Adrenal gland (tissue), 12 donors: ENCODE results near the gene DCLK2. TPM values are rescaled to one million over a fixed set of nuclear protein-coding genes. Genes with fewer than 3 reads are reported as not detected.
A peak's percentile ranks its signal among the peaks of the same experiment; 100 is the strongest.

Experiments used
- DNase-seq, 7 donors: peaks; one replicate each; pipeline ENCODE4 v3.0.0-alpha.2; 2019 to 2020
- H3K27ac ChIP-seq, 5 donors: fragments of 200-600 bp; sonication (generic) in 4 of 5; 1 replicate in 3 of 5; 2 replicates in 2 of 5; pipeline versions ENCODE4 v1.5.1 to v1.8.0; 2016 to 2020; ENCODE audit warnings: mild to moderate bottlenecking in 1 of 5
- H3K27me3 ChIP-seq: fragments of 200-600 bp; 2 replicates; pipeline ENCODE4 v1.8.0; 2021
- H3K36me3 ChIP-seq, 2 donors: fragments of 200-600 bp; replicated peaks in 1 of 2; 1 replicate in 1 of 2; 2 replicates in 1 of 2; pipeline versions ENCODE4 v1.5.1 to v1.8.0; 2018 to 2022
- H3K4me1 ChIP-seq, 2 donors: fragments of 200-600 bp; replicated peaks in 1 of 2; 1 replicate in 1 of 2; 2 replicates in 1 of 2; pipeline versions ENCODE4 v1.5.1 to v1.8.0; 2018 to 2021
- H3K4me3 ChIP-seq, 4 donors: fragments of 200-600 bp; sonication (generic) in 3 of 4; one replicate each; pipeline ENCODE4 v1.5.1; 2016 to 2018
- H3K9me3 ChIP-seq, 3 donors: fragments of 200-600 bp; sonication (generic) in 1 of 3; replicated peaks in 1 of 3; 1 replicate in 2 of 3; 2 replicates in 1 of 3; pipeline versions ENCODE4 v1.5.1 to v1.8.0; 2016 to 2021
- POLR2A ChIP-seq, 2 donors: fragments of 450-650 bp; IDR thresholded peaks; one replicate each; pipeline ENCODE4 v1.6.1; 2017; ENCODE audit warnings: antibody characterized with exemption in 2 of 2, mild to moderate bottlenecking in 2 of 2, moderate library complexity in 1 of 2
- WGBS, 4 donors: extraction: QIAGEN DNeasy Blood & Tissue Kit in 2 of 4; methylation state at CpG; one replicate each; pipeline versions ENCODE4 v1.1.5 to v1.1.7; 2013 to 2017; 5-methylcytosine and 5-hydroxymethylcytosine counted together
- intact Hi-C, 2 donors: fragments of 100-400 bp; cut with DNase I; formaldehyde crosslinking; loops; one replicate each; pipeline versions ENCODE4 v1.14.1 to v1.15.0; 2022 to 2023
- polyA plus RNA-seq, 3 donors: library from polyadenylated mRNA; stranded (reverse); fragments of 200-250 nt in 2 of 3; fragments of 350-450 nt in 1 of 3; fragmentation: Illumina TruSeq in 1 of 3; extraction: RNeasy Lipid Tissue Mini Kit (QIAGEN cat#74804) in 1 of 3; gene quantifications; one replicate each; pipeline ENCODE4 v1.2.3, GENCODE V29; 2013 to 2014
- small RNA-seq, 2 donors: library from RNA; depleted of rRNA; stranded (forward); fragments of <200 nt; gene quantifications; one replicate each; pipeline ENCODE3, GENCODE V24; 2016
- total RNA-seq, 9 donors: library from RNA; depleted of rRNA in 4 of 9; stranded (reverse); fragments of >200 nt in 4 of 9; fragments of 120-200 nt in 1 of 9; fragmentation: NEBNext Ultra II Directional in 1 of 9; extraction: Animal tissue kit (Norgen Biotek cat#: 25700) in 1 of 9; gene quantifications; one replicate each; pipeline versions ENCODE4 v1.1.0 to v1.2.4, GENCODE V29; 2013 to 2023
- TF ChIP-seq, protein P1 (sequence below), 6 experiments: fragments of 450-650 bp in 4 of 6; fragments of 200-600 bp in 2 of 6; sonication (generic) in 1 of 6; IDR thresholded peaks; 1 replicate in 5 of 6; 2 replicates in 1 of 6; pipeline versions ENCODE4 v1.5.1 to v1.8.0; 2016 to 2021; ENCODE audit warnings: antibody characterized with exemption in 6 of 6, mild to moderate bottlenecking in 2 of 6, moderate library complexity in 1 of 6
- donor health status: healthy with polysubstance abuse.
- donor health status: Bipolar disorder and iron deficiency.
- donor health status: DM: yes; HTN: yes; CAD: no.
- donor health status: DM: no; HTN: no; CAD: no.
- donor health status: DM: no; HTN: no; CAD: no.
- donor health status: DM: yes; HTN: yes; CAD: no.

Gene DCLK2
- total and polyA plus RNA-seq, 12 donors, result 2.9 to 11.4 (median 6.3) TPM

GRCh38 chr4:150302553-150302952 is 224.3 kb downstream of the DCLK2 start:
- no peak overlapping the region for H3K4me3 ChIP-seq
- TF ChIP-seq, protein P1, sequence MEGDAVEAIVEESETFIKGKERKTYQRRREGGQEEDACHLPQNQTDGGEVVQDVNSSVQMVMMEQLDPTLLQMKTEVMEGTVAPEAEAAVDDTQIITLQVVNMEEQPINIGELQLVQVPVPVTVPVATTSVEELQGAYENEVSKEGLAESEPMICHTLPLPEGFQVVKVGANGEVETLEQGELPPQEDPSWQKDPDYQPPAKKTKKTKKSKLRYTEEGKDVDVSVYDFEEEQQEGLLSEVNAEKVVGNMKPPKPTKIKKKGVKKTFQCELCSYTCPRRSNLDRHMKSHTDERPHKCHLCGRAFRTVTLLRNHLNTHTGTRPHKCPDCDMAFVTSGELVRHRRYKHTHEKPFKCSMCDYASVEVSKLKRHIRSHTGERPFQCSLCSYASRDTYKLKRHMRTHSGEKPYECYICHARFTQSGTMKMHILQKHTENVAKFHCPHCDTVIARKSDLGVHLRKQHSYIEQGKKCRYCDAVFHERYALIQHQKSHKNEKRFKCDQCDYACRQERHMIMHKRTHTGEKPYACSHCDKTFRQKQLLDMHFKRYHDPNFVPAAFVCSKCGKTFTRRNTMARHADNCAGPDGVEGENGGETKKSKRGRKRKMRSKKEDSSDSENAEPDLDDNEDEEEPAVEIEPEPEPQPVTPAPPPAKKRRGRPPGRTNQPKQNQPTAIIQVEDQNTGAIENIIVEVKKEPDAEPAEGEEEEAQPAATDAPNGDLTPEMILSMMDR (IDR thresholded peaks at IDR 0.05), result no peak
- no peaks in the 10 kb centered on the region for H3K36me3 ChIP-seq
- 44 to 56% (median 50%) methylated on average over 4 of the region's 4 CpGs for WGBS, 4 donors
- peak in 5 of 7 donors; percentile 25 to 71 (median 67) for DNase-seq
- intact Hi-C loops, result no loop called here
- peaks cover 0 to 11% of the 10 kb centered on the region in 2 donors for H3K4me1 ChIP-seq
- no peak overlapping the region for H3K27ac ChIP-seq
- H3K27me3 ChIP-seq, result no peaks in the 10 kb centered on the region
- H3K9me3 ChIP-seq, result no peaks in the 10 kb centered on the region

GRCh38 chr4:150305995-150306394 is 227.8 kb downstream of the DCLK2 start:
- intact Hi-C loops, result no loop called here
- no peaks in the 10 kb centered on the region for H3K27me3 ChIP-seq
- H3K4me3 ChIP-seq, result no peak overlapping the region
- H3K36me3 ChIP-seq, result no peaks in the 10 kb centered on the region
- 42 to 49% (median 44%) methylated on average over 2 of the region's 2 CpGs for WGBS, 4 donors
- H3K4me1 ChIP-seq, result peaks cover 0 to 11% of the 10 kb centered on the region in 2 donors
- H3K9me3 ChIP-seq, result no peaks in the 10 kb centered on the region
- no peak for TF ChIP-seq POLR2A (IDR thresholded peaks at IDR 0.05)
- TF ChIP-seq, protein P1 (IDR thresholded peaks at IDR 0.05), result no peak
- no peak for DNase-seq
- no peak overlapping the region for H3K27ac ChIP-seq

DNA sequence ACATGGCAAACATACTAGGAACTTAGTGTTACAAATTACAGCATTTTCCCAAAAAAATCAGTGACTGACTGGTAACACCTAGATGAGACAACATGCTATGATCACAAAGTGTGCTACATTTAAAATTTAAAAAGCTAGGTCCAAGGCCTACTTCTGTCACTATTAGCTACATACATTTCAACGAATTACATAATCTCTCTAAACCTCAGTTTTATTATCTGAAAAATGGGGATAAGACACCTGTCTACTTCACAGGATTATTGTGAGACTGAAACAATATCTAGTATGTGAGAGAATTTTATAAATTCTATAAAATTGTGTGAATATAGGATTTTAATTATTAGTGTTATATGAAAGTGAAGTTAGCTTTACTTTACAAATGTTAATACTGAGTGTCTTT is 228.5 kb downstream of the DCLK2 start:
- peaks cover 0 to 11% of the 10 kb centered on the region in 2 donors for H3K4me1 ChIP-seq
- H3K4me3 ChIP-seq, result no peak overlapping the region
- no peaks in the 10 kb centered on the region for H3K27me3 ChIP-seq
- no peaks in the 10 kb centered on the region for H3K36me3 ChIP-seq
- intact Hi-C loops, result no loop called here
- DNase-seq, result no peak
- H3K9me3 ChIP-seq, result no peaks in the 10 kb centered on the region
- H3K27ac ChIP-seq, result no peak overlapping the region
- TF ChIP-seq, protein P1 (IDR thresholded peaks at IDR 0.05), result no peak
- WGBS, 4 donors, result 78 to 96% (median 92%) methylated on average over 1 of the region's 1 CpG

Small RNA genes within 50 kb of the gene (small RNA-seq; reads per million reads assigned to genes)
- 0 reads per million in 2 donors for gene RNU7-194P
